Astrocyte (in vitro differentiated cells and primary cell): ENCODE results near the gene MCF2L. TPM values are rescaled to one million over a fixed set of nuclear protein-coding genes. Genes with fewer than 3 reads are reported as not detected.

Source experiments
- DNase-seq: peaks from one replicate; pipeline ENCODE4 v3.0.0-alpha.2; 2010; ENCODE audit warnings: low read depth
- FAIRE-seq: peaks from 2 replicates; lab custom pipeline; 2011; peaks lifted over from hg19 to GRCh38; lab: Jason Lieb, UNC
- H2AFZ ChIP-seq: 2 replicates; pipeline ENCODE4 v1.6.0; 2012; ENCODE audit warnings: low read depth, low read length, inconsistent platforms
- H3K27ac ChIP-seq: 2 replicates; pipeline ENCODE4 v1.5.1; 2011; ENCODE audit warnings: low read depth, low read length, inconsistent platforms
- H3K27me3 ChIP-seq: 2 replicates; pipeline ENCODE4 v1.6.0; 2011; ENCODE audit warnings: low read length, inconsistent platforms; ENCODE audit not compliant: insufficient read depth
- H3K36me3 ChIP-seq: 2 replicates; pipeline ENCODE4 v1.5.1; 2011; ENCODE audit warnings: low read length, inconsistent platforms; ENCODE audit not compliant: insufficient read depth
- H3K4me1 ChIP-seq: 2 replicates; pipeline ENCODE4 v1.5.1; 2011; ENCODE audit warnings: low read length, inconsistent platforms; ENCODE audit not compliant: insufficient read depth
- H3K4me2 ChIP-seq: 2 replicates; pipeline ENCODE4 v1.6.0; 2012; ENCODE audit warnings: low read length, inconsistent platforms
- H3K4me3 ChIP-seq: 2 replicates; pipeline ENCODE4 v1.5.1; 2011; ENCODE audit warnings: low read depth, mild to moderate bottlenecking, low read length, inconsistent platforms; ENCODE audit not compliant: insufficient read depth
- H3K79me2 ChIP-seq: 2 replicates; pipeline ENCODE4 v1.6.0; 2012; ENCODE audit warnings: mild to moderate bottlenecking, low read length, inconsistent platforms; ENCODE audit not compliant: insufficient read depth
- H3K9ac ChIP-seq: 2 replicates; pipeline ENCODE4 v1.6.0; 2012; ENCODE audit warnings: mild to moderate bottlenecking, low read length, inconsistent platforms
- H3K9me3 ChIP-seq: 2 replicates; pipeline ENCODE4 v1.5.1; 2012; ENCODE audit warnings: low read depth, mild to moderate bottlenecking, low read length, inconsistent platforms; ENCODE audit not compliant: insufficient read depth
- H4K20me1 ChIP-seq: 2 replicates; pipeline ENCODE4 v1.6.0; 2012; ENCODE audit warnings: low read length, inconsistent platforms; ENCODE audit not compliant: insufficient read depth
- H3K27ac Mint-ChIP-seq: one replicate; pipeline ENCODE4 v1.8.0; 2021; ENCODE audit warnings: mild to moderate bottlenecking, mixed read lengths; ENCODE audit not compliant: unreplicated experiment
- H3K27me3 Mint-ChIP-seq: one replicate; pipeline ENCODE4 v1.8.0; 2021; ENCODE audit warnings: low read depth, mixed read lengths; ENCODE audit not compliant: unreplicated experiment
- H3K36me3 Mint-ChIP-seq: one replicate; pipeline ENCODE4 v1.8.0; 2021; ENCODE audit warnings: low read depth, mixed read lengths; ENCODE audit not compliant: unreplicated experiment
- H3K4me1 Mint-ChIP-seq: one replicate; pipeline ENCODE4 v1.8.0; 2021; ENCODE audit warnings: low read depth, mixed read lengths; ENCODE audit not compliant: unreplicated experiment
- H3K4me3 Mint-ChIP-seq: one replicate; pipeline ENCODE4 v1.8.0; 2021; ENCODE audit warnings: mild to moderate bottlenecking, moderate library complexity, mixed read lengths; ENCODE audit not compliant: unreplicated experiment
- H3K9me3 Mint-ChIP-seq: one replicate; pipeline ENCODE4 v1.8.0; 2021; ENCODE audit warnings: mild to moderate bottlenecking, mixed read lengths; ENCODE audit not compliant: unreplicated experiment
- CTCF ChIP-seq: IDR thresholded peaks from 2 replicates; pipeline ENCODE4 v1.5.1; 2011; ENCODE audit warnings: low read depth, mild to moderate bottlenecking, inconsistent platforms, low read length, moderate library complexity; ENCODE audit not compliant: insufficient read depth
- EZH2 ChIP-seq: IDR thresholded peaks from 2 replicates; pipeline ENCODE4 v1.6.1; 2012; ENCODE audit warnings: mild to moderate bottlenecking, low read length, inconsistent platforms; ENCODE audit not compliant: insufficient read depth
- total RNA-seq: library from RNA; stranded (reverse); gene quantifications from 2 replicates; pipeline ENCODE4 v1.2.1, GENCODE V29; 2021

The MCF2L gene
- total RNA-seq, 1 donor from 2014 or later = 3.4 TPM

- Mint-ChIP-seq H3K4me1 (peaks cover 4% of the 10 kb centered on the region), H3K9me3 (peaks cover 8% of the 10 kb centered on the region), H3K27me3 (peaks cover 29% of the 10 kb centered on the region), H3K27ac (no peak overlapping the region), H3K4me3 (no peak overlapping the region), H3K36me3 (peaks cover 3% of the 10 kb centered on the region)
- no peak overlapping the region for H3K9ac ChIP-seq
- no peaks in the 10 kb centered on the region for H3K79me2 ChIP-seq
- H4K20me1 ChIP-seq = no peaks in the 10 kb centered on the region
- peaks cover under 1% of the 10 kb centered on the region for H3K4me1 ChIP-seq
- H3K36me3 ChIP-seq = no peaks in the 10 kb centered on the region
- H3K27ac ChIP-seq = no peak overlapping the region
- H3K4me2 ChIP-seq = no peak overlapping the region
- H3K27me3 ChIP-seq = peaks cover under 1% of the 10 kb centered on the region
- FAIRE-seq (no peak), DNase-seq (no peak)
- no peak for TF ChIP-seq CTCF
- TF ChIP-seq EZH2 = no peak
- no peaks in the 10 kb centered on the region for H3K9me3 ChIP-seq
- H2AFZ ChIP-seq = no peak overlapping the region
- H3K4me3 ChIP-seq = no peak overlapping the region
Measured at GRCh38 chr13:113017506-113018215, 48.6 kb downstream of the MCF2L start.

DNA sequence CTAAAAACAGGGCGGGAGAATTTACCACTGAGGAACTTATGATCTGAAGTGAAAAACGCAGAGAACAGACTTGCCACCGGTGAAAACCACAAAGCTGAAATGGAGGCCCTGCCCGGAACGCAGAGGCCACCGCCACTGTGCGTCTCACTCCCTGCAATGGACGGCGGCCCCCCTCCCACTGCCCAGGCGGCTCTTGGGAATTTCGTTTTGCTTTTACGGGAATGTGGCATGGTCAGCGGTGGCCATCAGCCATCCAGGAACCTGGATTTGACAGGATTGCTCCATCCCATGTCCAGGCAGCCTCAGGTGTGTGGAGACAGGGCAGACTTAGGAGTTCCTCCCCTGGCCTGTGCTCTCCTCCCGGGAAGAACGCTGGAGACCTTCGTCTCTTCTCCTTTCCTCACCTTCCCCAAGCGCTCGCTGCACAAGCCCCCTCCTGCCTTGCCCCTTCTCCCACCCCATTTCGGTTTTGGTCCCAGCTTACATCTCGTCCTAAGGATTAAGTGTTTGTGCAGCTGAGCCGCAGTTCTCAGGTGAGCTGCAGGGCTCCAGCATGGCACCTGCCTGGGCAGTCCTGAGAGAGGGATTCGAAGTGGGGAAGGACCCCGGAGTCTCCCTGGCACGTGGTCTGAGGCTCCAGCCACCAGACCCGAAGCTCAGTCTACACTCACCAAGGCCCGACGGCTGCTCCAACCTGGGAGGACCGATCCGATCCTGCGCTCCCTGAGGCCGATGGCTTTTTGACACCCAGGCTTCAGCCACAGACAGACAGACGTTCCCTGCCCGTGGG is 49.9 kb downstream of the MCF2L start:
- FAIRE-seq = no peak

More for the DNA sequence above, 49.9 kb downstream of the MCF2L start:
- no peak overlapping the region for H3K4me3 ChIP-seq
- no peaks in the 10 kb centered on the region for H3K79me2 ChIP-seq
- no peak overlapping the region for H3K27ac ChIP-seq
- no peaks in the 10 kb centered on the region for H4K20me1 ChIP-seq
- no peak overlapping the region for H3K9ac ChIP-seq
- Mint-ChIP-seq H3K4me3 (no peak overlapping the region), H3K27ac (no peak overlapping the region), H3K36me3 (peaks cover 3% of the 10 kb centered on the region), H3K9me3 (peaks cover 8% of the 10 kb centered on the region), H3K27me3 (peaks cover 37% of the 10 kb centered on the region), H3K4me1 (peaks cover 8% of the 10 kb centered on the region)
- no peaks in the 10 kb centered on the region for H3K36me3 ChIP-seq
- no peak overlapping the region for H3K4me2 ChIP-seq
- H3K9me3 ChIP-seq = no peaks in the 10 kb centered on the region
- no peak for DNase-seq
- peaks cover 7% of the 10 kb centered on the region for H3K4me1 ChIP-seq
- TF ChIP-seq CTCF = no peak
- TF ChIP-seq EZH2 = no peak
- no peak overlapping the region for H2AFZ ChIP-seq
- peaks cover 13% of the 10 kb centered on the region for H3K27me3 ChIP-seq
